Subcutaneous adipose tissue (tissue), 4 donors: ENCODE measurements around the gene KRT6C. TPM values are rescaled to one million over a fixed set of nuclear protein-coding genes. Genes with fewer than 3 reads are reported as not detected.

Experiments used
- total RNA-seq, 4 donors: library from RNA; depleted of rRNA; stranded (reverse); fragments of >200 nt; gene quantifications; one replicate each; pipeline ENCODE4 v1.1.0, GENCODE V29; 2016
- TF ChIP-seq, protein P1 (sequence below): fragments of 450-650 bp; IDR thresholded peaks from one replicate; pipeline ENCODE4 v1.5.1; 2016; ENCODE audit warnings: low read depth, mild to moderate bottlenecking, control low read depth, antibody characterized with exemption, moderate library complexity

The KRT6C gene
- total RNA-seq, 4 donors from 2014 or later, result not detected

DNA sequence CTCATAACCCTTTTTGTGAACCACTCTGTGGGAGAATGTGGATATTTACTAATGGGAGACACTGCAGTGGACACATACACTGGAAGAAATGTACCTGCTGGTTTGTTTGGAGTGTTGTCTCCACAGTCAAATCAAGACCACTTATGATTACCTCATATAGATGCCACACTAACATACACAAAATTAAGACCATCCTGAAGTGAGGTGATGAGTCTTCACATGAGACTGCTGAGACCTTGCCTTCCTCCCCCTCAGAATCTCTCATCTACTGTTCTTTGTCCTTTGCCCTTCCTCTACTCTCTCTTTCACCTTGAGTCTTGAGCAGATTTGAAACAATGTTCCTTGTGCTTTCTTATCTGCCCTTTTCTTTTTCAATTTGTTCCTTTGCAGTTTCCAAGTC, 15.1 kb upstream of the KRT6C start:
- TF ChIP-seq, protein P1, sequence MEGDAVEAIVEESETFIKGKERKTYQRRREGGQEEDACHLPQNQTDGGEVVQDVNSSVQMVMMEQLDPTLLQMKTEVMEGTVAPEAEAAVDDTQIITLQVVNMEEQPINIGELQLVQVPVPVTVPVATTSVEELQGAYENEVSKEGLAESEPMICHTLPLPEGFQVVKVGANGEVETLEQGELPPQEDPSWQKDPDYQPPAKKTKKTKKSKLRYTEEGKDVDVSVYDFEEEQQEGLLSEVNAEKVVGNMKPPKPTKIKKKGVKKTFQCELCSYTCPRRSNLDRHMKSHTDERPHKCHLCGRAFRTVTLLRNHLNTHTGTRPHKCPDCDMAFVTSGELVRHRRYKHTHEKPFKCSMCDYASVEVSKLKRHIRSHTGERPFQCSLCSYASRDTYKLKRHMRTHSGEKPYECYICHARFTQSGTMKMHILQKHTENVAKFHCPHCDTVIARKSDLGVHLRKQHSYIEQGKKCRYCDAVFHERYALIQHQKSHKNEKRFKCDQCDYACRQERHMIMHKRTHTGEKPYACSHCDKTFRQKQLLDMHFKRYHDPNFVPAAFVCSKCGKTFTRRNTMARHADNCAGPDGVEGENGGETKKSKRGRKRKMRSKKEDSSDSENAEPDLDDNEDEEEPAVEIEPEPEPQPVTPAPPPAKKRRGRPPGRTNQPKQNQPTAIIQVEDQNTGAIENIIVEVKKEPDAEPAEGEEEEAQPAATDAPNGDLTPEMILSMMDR, result no peak

DNA sequence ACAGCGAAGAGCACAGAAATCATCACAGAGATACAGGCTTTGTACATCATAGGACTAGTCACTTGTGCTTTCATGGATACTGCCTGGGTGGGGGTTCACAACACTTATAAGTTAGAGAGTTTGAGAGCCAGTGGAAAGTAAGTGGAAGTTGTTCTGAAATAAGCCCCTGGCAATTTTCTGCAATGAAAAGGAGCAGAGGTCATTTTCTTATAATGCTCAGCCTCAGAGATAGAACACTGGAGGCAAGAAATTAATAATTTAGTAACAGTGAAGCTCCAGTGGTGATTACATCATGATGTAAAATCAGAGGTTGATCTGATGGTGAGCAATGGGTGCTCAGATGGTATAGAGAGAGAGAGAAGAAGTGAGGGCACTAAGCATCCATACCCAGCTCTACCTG, 13.6 kb upstream of the KRT6C start:
- TF ChIP-seq, protein P1, result no peak

DNA sequence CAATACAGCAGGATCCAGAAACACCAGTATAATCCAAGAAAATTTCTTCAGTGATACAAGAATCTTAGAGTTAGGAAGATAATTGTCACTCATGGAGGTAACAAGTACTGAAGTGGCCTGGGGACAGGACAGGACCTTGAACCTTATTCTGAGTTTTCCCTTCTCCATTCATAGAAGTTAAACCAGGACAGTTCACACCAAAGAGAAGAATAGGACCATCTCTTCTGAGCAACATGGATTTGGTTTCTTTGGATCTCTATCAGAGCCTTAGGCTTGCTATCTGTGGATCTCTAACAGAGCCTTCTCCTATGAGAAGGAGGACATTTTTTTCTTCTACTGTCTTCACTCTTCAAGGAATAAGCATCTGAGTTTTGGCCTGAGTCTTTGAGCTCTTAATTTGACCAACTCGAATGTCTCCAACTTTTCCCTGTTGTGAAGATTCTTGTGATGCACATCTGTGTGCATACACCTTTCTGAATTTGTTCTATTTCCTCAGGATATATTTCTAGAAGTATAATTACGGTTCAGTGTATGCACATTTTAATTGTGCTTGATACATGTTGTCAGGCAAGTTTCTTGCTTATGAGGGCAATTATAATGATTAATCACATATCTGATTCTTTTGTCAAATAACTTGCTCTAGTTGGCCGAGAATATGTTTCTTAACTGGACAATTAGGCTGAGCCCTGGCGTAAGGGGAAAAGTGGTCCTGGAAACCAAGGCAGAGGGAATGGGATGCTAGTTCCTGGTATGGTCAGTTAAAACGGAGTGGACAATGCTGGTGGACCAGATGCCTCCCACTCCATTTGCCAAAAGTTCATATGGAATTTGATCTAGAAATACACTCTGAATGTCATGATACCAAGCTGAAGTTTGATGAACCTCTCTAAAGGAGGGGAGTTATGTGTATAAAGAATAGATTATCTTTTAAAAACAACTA, 12.8 kb upstream of the KRT6C start:
- TF ChIP-seq, protein P1, result no peak

DNA sequence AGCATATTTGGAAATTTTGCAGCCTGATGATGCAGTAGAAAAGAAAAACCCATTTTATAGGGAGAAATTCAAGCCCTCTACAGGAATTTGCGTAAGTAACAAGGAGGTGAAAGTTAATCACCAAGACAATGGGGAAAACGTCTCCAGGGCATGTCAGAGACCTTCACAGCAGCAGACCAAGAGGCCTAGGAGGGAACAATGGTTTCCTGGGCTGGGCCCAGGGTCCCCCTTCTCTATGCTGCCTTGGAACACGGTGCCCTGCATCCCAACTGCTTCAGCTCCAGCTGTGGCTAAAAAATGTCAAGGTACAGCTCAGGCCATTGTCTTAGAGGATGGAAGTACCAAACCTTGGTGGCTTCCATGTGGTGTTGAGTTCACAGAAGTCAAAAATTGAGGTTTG, 6.5 kb upstream of the KRT6C start:
- TF ChIP-seq, protein P1, result no peak

DNA sequence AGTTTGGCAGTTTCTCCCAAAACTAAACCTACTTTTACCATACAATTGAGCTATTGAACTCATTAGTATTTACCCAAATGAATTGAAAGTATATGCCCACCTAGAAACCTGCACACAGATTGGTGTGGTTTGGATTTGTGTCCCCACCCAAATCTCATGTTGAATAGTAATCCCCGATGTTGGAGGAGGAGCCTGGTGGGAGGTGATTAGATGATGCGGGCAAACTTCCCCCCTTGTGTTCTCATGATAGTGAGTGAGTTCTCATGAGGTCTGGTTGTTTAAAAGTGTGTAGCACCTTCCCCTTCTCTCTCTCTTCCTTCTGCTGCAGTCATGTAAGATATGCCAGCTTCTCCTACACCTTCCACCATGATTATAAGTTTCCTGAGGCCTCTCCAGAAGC, 4.0 kb upstream of the KRT6C start:
- TF ChIP-seq, protein P1, result no peak

DNA sequence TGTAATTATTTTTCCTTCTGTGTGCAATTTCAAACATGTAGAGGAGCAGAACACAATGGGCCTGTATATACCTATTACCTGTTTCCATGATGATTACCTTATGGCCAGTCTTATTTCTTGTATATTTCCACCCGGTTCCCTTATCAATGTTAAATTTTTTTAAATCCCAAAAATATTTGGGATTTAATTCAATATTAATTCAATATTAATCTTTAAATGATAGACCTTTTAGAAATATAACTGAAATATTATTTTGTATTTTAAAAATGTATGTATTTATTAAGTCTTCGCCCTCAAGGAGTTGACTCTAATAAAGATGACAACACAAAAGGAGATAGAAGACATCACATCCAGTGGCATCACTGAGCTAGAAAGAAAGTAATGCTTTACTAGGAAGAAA, 607 bp upstream of the KRT6C start:
- TF ChIP-seq, protein P1, result no peak

DNA sequence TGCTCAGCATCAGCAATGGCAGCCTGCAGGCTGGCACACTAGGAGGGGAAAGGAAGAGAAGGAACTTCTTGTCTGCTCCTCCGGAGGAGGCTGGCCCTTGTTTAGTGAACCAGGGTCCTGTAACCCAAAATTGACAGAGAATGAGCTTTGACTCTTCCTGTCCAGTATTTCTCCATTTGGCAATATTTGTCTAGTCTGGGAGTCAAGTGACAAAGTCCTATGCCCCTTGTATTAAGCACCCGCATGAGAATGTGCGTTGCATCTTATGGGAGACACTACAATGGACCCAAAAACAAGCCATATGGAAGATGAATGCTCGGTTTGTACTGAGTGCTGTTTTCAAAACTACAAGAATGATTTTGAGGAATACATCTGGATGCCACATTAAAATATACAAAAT, 3.8 kb downstream of the KRT6C start:
- TF ChIP-seq, protein P1, result no peak
